HG03575 (cell line): ENCODE data around the gene FAM72B.
A peak's percentile ranks its signal among the peaks of the same experiment; 100 is the strongest.
"Not testable (repeated sequence)": the region's sequence is repeated elsewhere in the genome, so short reads cannot be mapped to it uniquely, and the experiment has no call there.

Source experiments
- ATAC-seq: cut with Tn5 transposase; IDR thresholded peaks from one replicate; pipeline ENCODE4 v1.9.1; 2021; ENCODE audit not compliant: unreplicated experiment, insufficient number of reproducible peaks, low FRiP score; ENCODE audit errors: extremely low read depth

The FAM72B gene

GRCh38 chr1:121184290-121185127 lies at the start of gene FAM72B, which contains the start of gene SRGAP2C:
Gene FAM72B (minus strand): TSS chr1:121184340. CDS start chr1:121183489, 851 bp downstream.
Gene SRGAP2C (plus strand): TSS chr1:121184975. CDS start chr1:121187447, 2,472 bp downstream.
- ATAC-seq: peak; percentile 77

GRCh38 chr1:121232445-121233125 lies 48.4 kb upstream of the FAM72B start:
- peak; percentile 64 for ATAC-seq

GRCh38 chr1:121230636-121231035 lies 46.5 kb upstream of the FAM72B start:
- not testable (repeated sequence) for ATAC-seq

- not testable (repeated sequence) for ATAC-seq
Measured at GRCh38 chr1:121227544-121228330, 43.6 kb upstream of the FAM72B start.

- ATAC-seq: not testable (repeated sequence)
Measured at GRCh38 chr1:121226925-121227324, 42.8 kb upstream of the FAM72B start.

GRCh38 chr1:121226295-121226904 lies 42.3 kb upstream of the FAM72B start:
- ATAC-seq: not testable (repeated sequence)

- peak; percentile 98 for ATAC-seq
Measured at GRCh38 chr1:121224714-121225113, 40.6 kb upstream of the FAM72B start.

GRCh38 chr1:121221770-121222169 lies 37.6 kb upstream of the FAM72B start:
- ATAC-seq: not testable (repeated sequence)

GRCh38 chr1:121216676-121217075 lies 32.5 kb upstream of the FAM72B start:
- not testable (repeated sequence) for ATAC-seq

DNA sequence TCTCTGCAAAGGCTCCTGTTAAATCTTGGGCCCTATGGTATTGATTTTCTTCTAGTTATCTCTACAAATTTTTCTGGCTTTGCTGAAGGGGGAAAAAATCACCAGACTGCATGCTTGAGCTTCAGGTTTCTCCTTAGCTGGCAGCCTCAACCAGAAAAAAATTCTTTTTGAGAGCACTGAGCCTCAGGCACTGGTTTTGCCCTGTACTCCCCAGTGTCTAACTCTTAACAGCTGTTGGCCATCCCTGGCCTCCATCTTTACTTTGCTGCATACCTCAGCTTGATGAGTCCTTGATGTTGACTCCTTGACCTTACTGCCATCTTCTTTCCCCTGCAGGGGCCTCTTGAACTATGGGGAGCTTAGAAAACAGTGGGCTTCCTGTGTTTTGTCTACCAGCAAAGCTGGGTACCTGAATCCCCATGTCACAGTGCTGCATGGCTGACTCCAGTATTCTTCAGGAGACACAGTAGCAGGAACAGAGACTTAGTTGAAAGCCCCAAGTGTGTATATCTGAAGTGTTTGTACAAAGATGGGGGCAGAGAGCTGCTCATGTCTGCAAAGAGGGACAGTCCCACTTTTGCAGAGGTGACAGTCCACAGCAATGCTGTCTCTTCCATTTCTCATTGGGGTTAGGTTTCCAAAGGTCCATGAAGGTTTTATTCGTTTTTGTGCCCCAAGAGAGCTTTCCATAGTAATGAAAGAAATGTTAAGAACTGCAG lies 31.7 kb upstream of the FAM72B start:
- ATAC-seq: not testable (repeated sequence)

GRCh38 chr1:121214544-121215156 lies 30.5 kb upstream of the FAM72B start:
- ATAC-seq: not testable (repeated sequence)

DNA sequence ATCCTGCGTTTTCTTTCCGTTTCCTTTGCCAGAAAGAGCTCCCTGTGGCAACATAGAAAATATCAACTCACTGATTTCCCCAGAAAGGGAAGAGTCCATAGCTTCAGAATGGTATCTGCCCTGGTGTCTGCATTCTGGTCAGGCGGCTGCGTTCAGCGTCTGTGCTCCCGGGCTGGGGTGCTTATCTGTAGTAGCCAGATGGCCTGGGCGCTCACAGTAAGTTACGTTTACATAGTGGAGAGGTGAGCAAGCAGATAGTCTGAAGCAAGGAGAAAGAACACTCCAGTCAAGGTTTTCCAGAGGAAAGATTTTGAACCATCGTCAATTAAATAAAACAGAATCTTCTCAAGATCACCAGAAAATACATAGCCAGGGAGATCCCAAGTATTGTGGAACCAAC lies 29.4 kb upstream of the FAM72B start:
- ATAC-seq: not testable (repeated sequence)

- not testable (repeated sequence) for ATAC-seq
Measured at GRCh38 chr1:121210778-121211177, 26.6 kb upstream of the FAM72B start.

DNA sequence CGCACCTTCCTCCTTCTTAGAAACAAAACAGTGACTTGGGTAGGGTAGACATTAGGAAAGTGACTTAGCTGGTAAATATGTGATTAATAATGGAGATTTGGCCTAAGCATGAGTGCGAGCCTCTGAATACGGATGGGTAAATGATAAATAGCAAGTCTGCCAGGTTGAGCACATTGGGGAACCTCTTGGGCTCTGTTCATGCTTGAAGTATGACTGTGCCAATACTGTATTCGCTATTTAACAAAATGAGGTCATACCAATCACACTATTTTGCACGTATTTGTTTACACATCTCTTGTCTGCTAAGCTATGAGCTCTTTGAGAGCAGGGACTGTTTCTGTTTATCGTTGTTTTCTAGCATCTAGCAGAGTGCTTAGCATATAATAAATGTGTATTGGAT lies 24.2 kb upstream of the FAM72B start:
- ATAC-seq: not testable (repeated sequence)

DNA sequence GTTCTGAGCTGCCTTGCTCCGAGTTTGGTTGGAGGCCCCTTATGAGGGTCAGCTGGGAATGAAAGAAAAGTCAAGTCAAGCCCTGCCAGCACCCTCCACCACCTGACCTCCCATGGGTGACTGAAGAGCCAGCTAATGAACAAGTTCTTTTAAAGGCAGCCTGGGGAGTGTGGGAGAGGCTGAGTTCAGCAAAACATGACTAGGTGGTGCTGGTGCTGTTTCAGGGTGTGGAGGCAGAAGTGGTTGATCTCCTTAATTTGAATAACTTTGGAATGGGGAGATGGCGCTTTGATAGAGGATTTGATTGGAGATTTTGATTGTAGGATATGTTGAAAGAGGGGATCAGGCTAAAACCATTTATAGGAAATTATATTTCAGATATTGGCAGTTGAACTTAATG lies 23.2 kb upstream of the FAM72B start:
- ATAC-seq: not testable (repeated sequence)

DNA sequence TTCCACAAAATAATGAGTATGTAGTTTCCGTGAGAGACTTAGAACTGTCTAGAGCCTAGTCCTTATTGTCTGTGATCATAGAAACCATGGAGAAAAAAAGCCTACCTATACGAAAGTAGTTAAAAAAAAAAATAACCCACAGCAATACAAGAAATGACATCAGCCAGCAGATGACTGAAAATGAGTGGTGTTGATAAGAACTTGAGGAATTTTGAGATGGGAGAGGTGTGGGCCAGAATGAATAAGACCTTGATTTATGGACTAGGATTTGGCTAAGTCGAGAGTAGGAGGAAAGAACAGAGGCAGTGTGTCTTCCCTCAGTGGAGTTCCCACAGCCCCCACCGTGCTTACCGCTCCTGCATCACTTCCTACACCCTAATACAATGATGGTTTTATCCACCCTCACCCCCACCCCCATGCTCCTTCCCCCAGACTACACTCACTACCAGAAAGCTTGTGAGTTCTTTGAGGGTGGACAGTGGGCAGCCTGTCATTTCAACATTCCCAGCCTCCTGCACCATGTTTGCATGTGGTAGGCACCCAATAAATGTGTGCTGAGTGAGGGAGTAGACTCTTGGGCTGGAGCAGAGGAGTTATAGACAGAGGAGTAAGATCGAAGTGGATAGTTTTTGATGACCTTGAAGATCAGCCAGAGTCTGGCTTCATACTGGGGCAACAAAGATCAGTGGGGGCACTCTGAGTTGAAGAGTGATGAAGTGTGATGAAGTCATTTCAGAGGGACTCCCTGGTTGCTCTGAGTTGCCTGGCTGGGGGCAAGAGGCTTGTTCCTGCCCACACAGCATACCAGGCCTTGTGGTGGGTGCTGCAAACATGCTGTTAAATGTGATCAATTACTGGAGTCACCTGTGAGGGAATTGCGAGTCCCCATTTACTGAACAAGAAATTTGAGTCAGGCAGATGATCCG lies 21.9 kb upstream of the FAM72B start:
- not testable (repeated sequence) for ATAC-seq

- not testable (repeated sequence) for ATAC-seq
Measured at GRCh38 chr1:121202986-121203385, 18.8 kb upstream of the FAM72B start.
